Mesodermal cell (in vitro differentiated cells): ENCODE data around the gene GEMIN8.

Source experiments
- H3K27ac ChIP-seq: 2 replicates; pipeline ENCODE4 v1.7.0; 2013; ENCODE audit warnings: mild to moderate bottlenecking, low read depth, low read length, moderate library complexity; ENCODE audit not compliant: severe bottlenecking
- H3K36me3 ChIP-seq: 2 replicates; pipeline ENCODE4 v1.7.1; 2013; ENCODE audit warnings: mild to moderate bottlenecking, low read length, moderate library complexity; ENCODE audit not compliant: control insufficient read depth, insufficient read depth
- H3K4me1 ChIP-seq: one replicate; pipeline ENCODE4 v1.7.1; 2013; ENCODE audit warnings: mild to moderate bottlenecking, low read length; ENCODE audit not compliant: insufficient read depth, control insufficient read depth, poor library complexity, severe bottlenecking
- H3K4me3 ChIP-seq: 2 replicates; pipeline ENCODE4 v1.7.0; 2013; ENCODE audit warnings: low read length, control low read depth, mild to moderate bottlenecking; ENCODE audit not compliant: insufficient read depth, poor library complexity, severe bottlenecking; ENCODE audit errors: extremely low read depth
- H3K9me3 ChIP-seq: 2 replicates; pipeline ENCODE4 v1.7.1; 2013; ENCODE audit warnings: mild to moderate bottlenecking, low read length, moderate library complexity; ENCODE audit not compliant: control insufficient read depth
- WGBS, 2 experiments: methylation state at CpG; one replicate each; pipeline ENCODE4 v1.1.5; 2013; ENCODE audit warnings: missing lambda C conversion rate in 2 of 2; ENCODE audit not compliant: insufficient coverage in 2 of 2; 5-methylcytosine and 5-hydroxymethylcytosine counted together

Gene GEMIN8

GRCh38 chrX:13990126-13990800, 39.4 kb downstream of the GEMIN8 start:
- no peaks in the 10 kb centered on the region for H3K9me3 ChIP-seq
- WGBS, 2 experiments, result 83 to 90% methylated on average over 1 to 2 of the region's 3 CpGs
- no peak overlapping the region for H3K27ac ChIP-seq
- no peaks in the 10 kb centered on the region for H3K4me1 ChIP-seq
- H3K36me3 ChIP-seq, result no peaks in the 10 kb centered on the region
- no peak overlapping the region for H3K4me3 ChIP-seq

- Histone ChIP-seq H3K4me3 (no peak overlapping the region), H3K27ac (no peak overlapping the region), H3K9me3 (no peaks in the 10 kb centered on the region), H3K4me1 (no peaks in the 10 kb centered on the region), H3K36me3 (no peaks in the 10 kb centered on the region)
- WGBS, 2 experiments, result no CpG with 5 or more reads among the region's 1 CpG
These were observed 43.8 kb downstream of the GEMIN8 start for GRCh38 chrX:13985697-13986435.

- H3K27ac ChIP-seq, result no peak overlapping the region
- no peak overlapping the region for H3K4me3 ChIP-seq
- H3K4me1 ChIP-seq, result no peaks in the 10 kb centered on the region
- H3K9me3 ChIP-seq, result no peaks in the 10 kb centered on the region
- 82% methylated on average over 2 of the region's 3 CpGs; no CpG with 5 or more reads in 1 of the 2 experiments for WGBS, 2 experiments
- no peaks in the 10 kb centered on the region for H3K36me3 ChIP-seq
These were observed 46.0 kb downstream of the GEMIN8 start for GRCh38 chrX:13983734-13984133.

GRCh38 chrX:13968198-13968597, 61.5 kb downstream of the GEMIN8 start:
- no peak overlapping the region for H3K27ac ChIP-seq
- H3K36me3 ChIP-seq, result no peaks in the 10 kb centered on the region
- no peaks in the 10 kb centered on the region for H3K9me3 ChIP-seq
- 100% methylated on average over 1 to 2 of the region's 4 CpGs for WGBS, 2 experiments
- H3K4me3 ChIP-seq, result no peak overlapping the region
- no peaks in the 10 kb centered on the region for H3K4me1 ChIP-seq

GRCh38 chrX:13967636-13968035, 62.1 kb downstream of the GEMIN8 start:
- no peaks in the 10 kb centered on the region for H3K36me3 ChIP-seq
- no peak overlapping the region for H3K4me3 ChIP-seq
- WGBS, 2 experiments, result 85 to 100% methylated on average over 4 to 5 of the region's 9 CpGs
- H3K27ac ChIP-seq, result no peak overlapping the region
- no peaks in the 10 kb centered on the region for H3K9me3 ChIP-seq
- no peaks in the 10 kb centered on the region for H3K4me1 ChIP-seq

- no peaks in the 10 kb centered on the region for H3K9me3 ChIP-seq
- H3K4me1 ChIP-seq, result no peaks in the 10 kb centered on the region
- no peak overlapping the region for H3K4me3 ChIP-seq
- H3K27ac ChIP-seq, result no peak overlapping the region
- H3K36me3 ChIP-seq, result no peaks in the 10 kb centered on the region
- WGBS, 2 experiments, result 100% methylated on average over 1 of the region's 5 CpGs
These were observed 62.9 kb downstream of the GEMIN8 start for GRCh38 chrX:13966793-13967125.

- no peaks in the 10 kb centered on the region for H3K36me3 ChIP-seq
- no peaks in the 10 kb centered on the region for H3K4me1 ChIP-seq
- WGBS, 2 experiments, result 81 to 97% methylated on average over 6 to 8 of the region's 10 CpGs
- H3K4me3 ChIP-seq, result no peak overlapping the region
- no peak overlapping the region for H3K27ac ChIP-seq
- H3K9me3 ChIP-seq, result no peaks in the 10 kb centered on the region
These were observed 63.5 kb downstream of the GEMIN8 start for GRCh38 chrX:13966071-13966792.

GRCh38 chrX:13965531-13965930, 64.2 kb downstream of the GEMIN8 start:
- H3K9me3 ChIP-seq, result no peaks in the 10 kb centered on the region
- no peaks in the 10 kb centered on the region for H3K4me1 ChIP-seq
- H3K4me3 ChIP-seq, result no peak overlapping the region
- 100% methylated on average over 1 of the region's 6 CpGs; no CpG with 5 or more reads in 1 of the 2 experiments for WGBS, 2 experiments
- no peaks in the 10 kb centered on the region for H3K36me3 ChIP-seq
- no peak overlapping the region for H3K27ac ChIP-seq

- Histone ChIP-seq H3K27ac (no peak overlapping the region), H3K4me3 (no peak overlapping the region), H3K36me3 (no peaks in the 10 kb centered on the region), H3K9me3 (no peaks in the 10 kb centered on the region), H3K4me1 (no peaks in the 10 kb centered on the region)
- WGBS, 2 experiments, result 100% methylated on average over 1 of the region's 4 CpGs; no CpG with 5 or more reads in 1 of the 2 experiments
These were observed 72.7 kb downstream of the GEMIN8 start for GRCh38 chrX:13956998-13957397.
